ENCODE data around the gene ZNF217. TPM values are rescaled to one million over a fixed set of nuclear protein-coding genes. Genes with fewer than 3 reads are reported as not detected.
A peak's percentile ranks its signal among the peaks of the same experiment; 100 is the strongest.
"Not testable (repeated sequence)": the region's sequence is repeated elsewhere in the genome, so short reads cannot be mapped to it uniquely, and the experiment has no call there.

ZNF217 gene
- total RNA-seq, 5 donors from 2014 or later (not counting 1 experiment from before 2014, with no cell fraction given), result 57.6 to 92.4 (median 87.5) TPM

GRCh38 chr20:53628076-53628475 lies 34.4 kb upstream of the ZNF217 start:
- POLR2A ChIA-PET, result no interaction called here
- Mint-ChIP-seq H3K27me3 (no peaks in the 10 kb centered on the region), H3K4me3 (no peak overlapping the region), H3K27ac (peak overlapping the region in 1 of 2 donors; percentile 75), H3K9me3 (no peaks in the 10 kb centered on the region), H3K36me3 (no peaks in the 10 kb centered on the region), H3K4me1 (peaks cover 18 to 21% (median 19%) of the 10 kb centered on the region in 3 donors)
- Histone ChIP-seq H3K27me3 (replicated peaks in 1 of 2; ENCODE audit: control insufficient read depth in 2 of 2, extremely low read depth in 1 of 2, insufficient read depth in 2 of 2, low read length in 1 of 2) (no peaks in the 10 kb centered on the region), H3K36me3 (ENCODE audit: control insufficient read depth in 2 of 2, extremely low read depth in 1 of 2, insufficient read depth in 1 of 2, low read length in 1 of 2) (no peaks in the 10 kb centered on the region), H3K4me3 (ENCODE audit: control insufficient read depth in 1 of 2, extremely low read depth in 1 of 2, low read length in 1 of 2) (no peak overlapping the region), H3K9me3 (no peaks in the 10 kb centered on the region), H3K27ac (ENCODE audit: low read length) (no peak overlapping the region), H3K4me1 (ENCODE audit: control insufficient read depth in 1 of 2, extremely low read depth in 1 of 2, insufficient read depth in 2 of 2, low read length in 2 of 2) (peaks cover 8 to 9% of the 10 kb centered on the region in 2 experiments)
- ATAC-seq (replicated peaks in 1 of 4) (no peak), DNase-seq (no peak)
- WGBS (ENCODE audit: insufficient coverage), result 100% methylated on average over 3 of the region's 6 CpGs
- CTCF ChIA-PET, result no interaction called here

- H3K4me3 Mint-ChIP-seq, result not testable (repeated sequence)
- CTCF ChIA-PET, result interaction anchor here (0.6 to 0.7 kb wide), 3 partner anchors 82 to 285 kb away, joined by 4 read pairs; no protein-coding TSS in a partner anchor
Observed at GRCh38 chr20:53627001-53627400, 33.4 kb upstream of the ZNF217 start.

GRCh38 chr20:53626584-53626983 lies 32.9 kb upstream of the ZNF217 start:
- ATAC-seq (replicated peaks in 1 of 4) (no peak), DNase-seq (no peak)
- Histone ChIP-seq H3K36me3 (ENCODE audit: control insufficient read depth in 2 of 2, extremely low read depth in 1 of 2, insufficient read depth in 1 of 2, low read length in 1 of 2) (no peaks in the 10 kb centered on the region), H3K9me3 (no peaks in the 10 kb centered on the region), H3K4me1 (ENCODE audit: control insufficient read depth in 1 of 2, extremely low read depth in 1 of 2, insufficient read depth in 2 of 2, low read length in 2 of 2) (peaks cover 21 to 23% of the 10 kb centered on the region in 2 experiments), H3K4me3 (ENCODE audit: control insufficient read depth in 1 of 2, extremely low read depth in 1 of 2, low read length in 1 of 2) (no peak overlapping the region), H3K27ac (ENCODE audit: low read length) (no peak overlapping the region), H3K27me3 (replicated peaks in 1 of 2; ENCODE audit: control insufficient read depth in 2 of 2, extremely low read depth in 1 of 2, insufficient read depth in 2 of 2, low read length in 1 of 2) (no peaks in the 10 kb centered on the region)
- Mint-ChIP-seq H3K9me3 (no peaks in the 10 kb centered on the region), H3K27ac (no peak overlapping the region), H3K4me1 (peaks cover 33 to 36% (median 34%) of the 10 kb centered on the region in 3 donors), H3K27me3 (no peaks in the 10 kb centered on the region), H3K4me3 (no peak overlapping the region), H3K36me3 (no peaks in the 10 kb centered on the region)
- no CpG with 5 or more reads among the region's 2 CpGs for WGBS (ENCODE audit: insufficient coverage)
- ChIA-PET POLR2A (interaction anchor here in 1 of 2 donors (0.5 kb wide), 1 partner anchor 17 kb away, joined by 5 read pairs; no protein-coding TSS in a partner anchor), CTCF (interaction anchor here in 1 of 2 donors (0.6 kb wide), 1 partner anchor 82 kb away, joined by 4 read pairs; no protein-coding TSS in a partner anchor)

More at GRCh38 chr20:53627001-53627400, 33.4 kb upstream of the ZNF217 start:
- peaks cover 29 to 31% (median 30%) of the 10 kb centered on the region in 3 donors for H3K4me1 Mint-ChIP-seq
- H3K36me3 ChIP-seq (ENCODE audit: control insufficient read depth in 2 of 2, extremely low read depth in 1 of 2, insufficient read depth in 1 of 2, low read length in 1 of 2); H3K27me3 Mint-ChIP-seq; H3K9me3 ChIP-seq; H3K27me3 ChIP-seq (replicated peaks in 1 of 2; ENCODE audit: control insufficient read depth in 2 of 2, extremely low read depth in 1 of 2, insufficient read depth in 2 of 2, low read length in 1 of 2); H3K36me3 Mint-ChIP-seq; POLR2A ChIA-PET; DNase-seq; ATAC-seq (replicated peaks in 1 of 4); H3K27ac Mint-ChIP-seq; H3K27ac ChIP-seq (ENCODE audit: low read length); H3K4me3 ChIP-seq (ENCODE audit: control insufficient read depth in 1 of 2, extremely low read depth in 1 of 2, low read length in 1 of 2); H3K9me3 Mint-ChIP-seq: not testable (repeated sequence)
- peaks cover 17 to 19% of the 10 kb centered on the region in 2 experiments for H3K4me1 ChIP-seq (ENCODE audit: control insufficient read depth in 1 of 2, extremely low read depth in 1 of 2, insufficient read depth in 2 of 2, low read length in 2 of 2)
- no CpG with 5 or more reads among the region's 10 CpGs for WGBS (ENCODE audit: insufficient coverage)

DNA sequence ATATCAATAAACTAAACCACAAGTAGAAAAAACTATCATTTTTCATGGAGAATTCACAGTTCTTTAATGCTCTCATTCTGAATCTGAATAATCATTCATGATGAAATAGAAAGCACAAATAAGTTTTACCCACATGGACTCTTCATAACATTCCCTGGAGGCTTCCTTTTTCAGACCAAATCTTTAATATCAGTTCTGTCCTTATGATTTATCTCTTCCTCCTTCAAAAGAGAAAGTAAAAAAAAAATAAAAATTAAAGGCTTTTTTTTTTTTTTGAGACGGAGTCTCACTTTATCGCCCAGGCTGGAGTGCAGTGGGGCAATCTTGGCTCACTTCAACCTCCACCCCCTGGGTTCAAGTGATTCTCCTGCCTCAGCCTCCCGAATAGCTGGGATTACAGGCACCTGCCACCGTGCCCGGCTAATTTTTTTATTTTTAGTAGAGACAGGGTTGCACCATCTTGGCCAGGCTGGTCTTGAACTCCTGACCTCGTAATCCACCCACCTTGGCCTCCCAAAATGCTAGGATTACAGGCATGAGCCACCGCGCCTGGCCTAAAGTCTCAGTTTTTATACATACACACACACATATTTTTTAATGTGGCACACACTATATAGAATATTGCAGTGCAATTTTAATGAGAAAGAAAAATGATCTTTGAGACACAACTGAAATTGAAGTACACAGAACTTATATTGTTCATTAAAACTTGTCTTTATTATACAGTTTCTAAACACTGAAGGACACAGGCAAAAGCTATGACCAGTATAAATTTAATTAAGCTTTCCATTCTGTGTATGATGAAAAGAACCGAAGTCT lies 31.9 kb upstream of the ZNF217 start:
- Histone ChIP-seq H3K27me3 (replicated peaks in 1 of 2; ENCODE audit: control insufficient read depth in 2 of 2, extremely low read depth in 1 of 2, insufficient read depth in 2 of 2, low read length in 1 of 2) (no peaks in the 10 kb centered on the region), H3K9me3 (no peaks in the 10 kb centered on the region), H3K4me3 (ENCODE audit: control insufficient read depth in 1 of 2, extremely low read depth in 1 of 2, low read length in 1 of 2) (no peak overlapping the region), H3K4me1 (ENCODE audit: control insufficient read depth in 1 of 2, extremely low read depth in 1 of 2, insufficient read depth in 2 of 2, low read length in 2 of 2) (peaks cover 30 to 32% of the 10 kb centered on the region in 2 experiments), H3K36me3 (ENCODE audit: control insufficient read depth in 2 of 2, extremely low read depth in 1 of 2, insufficient read depth in 1 of 2, low read length in 1 of 2) (no peaks in the 10 kb centered on the region), H3K27ac (ENCODE audit: low read length) (no peak overlapping the region)
- Mint-ChIP-seq H3K4me1 (peaks cover 40 to 43% (median 42%) of the 10 kb centered on the region in 3 donors), H3K4me3 (no peak overlapping the region), H3K36me3 (no peaks in the 10 kb centered on the region), H3K27me3 (no peaks in the 10 kb centered on the region), H3K27ac (peak overlapping the region in 1 of 2 donors; percentile 52), H3K9me3 (no peaks in the 10 kb centered on the region)
- ChIA-PET CTCF (interaction anchor here in 1 of 2 donors (0.7 to 0.9 kb wide), 2 partner anchors 14 to 15 kb away, joined by 3 to 5 read pairs; no protein-coding TSS in a partner anchor), POLR2A (interaction anchor here in 1 of 2 donors (0.5 kb wide), 1 partner anchor 16 kb away, joined by 5 read pairs; no protein-coding TSS in a partner anchor)
- no peak for ATAC-seq (replicated peaks in 1 of 4)
- no CpG with 5 or more reads among the region's 9 CpGs for WGBS (ENCODE audit: insufficient coverage)
- no peak for DNase-seq

- H3K27ac Mint-ChIP-seq; ATAC-seq (replicated peaks in 1 of 4); H3K36me3 ChIP-seq (ENCODE audit: control insufficient read depth in 2 of 2, extremely low read depth in 1 of 2, insufficient read depth in 1 of 2, low read length in 1 of 2); H3K9me3 Mint-ChIP-seq; H3K4me3 Mint-ChIP-seq; H3K27ac ChIP-seq (ENCODE audit: low read length); H3K27me3 Mint-ChIP-seq; H3K27me3 ChIP-seq (replicated peaks in 1 of 2; ENCODE audit: control insufficient read depth in 2 of 2, extremely low read depth in 1 of 2, insufficient read depth in 2 of 2, low read length in 1 of 2); POLR2A ChIA-PET; H3K4me3 ChIP-seq (ENCODE audit: control insufficient read depth in 1 of 2, extremely low read depth in 1 of 2, low read length in 1 of 2); H3K36me3 Mint-ChIP-seq; H3K9me3 ChIP-seq; DNase-seq: not testable (repeated sequence)
- H3K4me1 ChIP-seq (ENCODE audit: control insufficient read depth in 1 of 2, extremely low read depth in 1 of 2, insufficient read depth in 2 of 2, low read length in 2 of 2), result peaks cover 30 to 37% of the 10 kb centered on the region in 2 experiments
- peaks cover 40 to 43% (median 42%) of the 10 kb centered on the region in 3 donors for H3K4me1 Mint-ChIP-seq
- WGBS (ENCODE audit: insufficient coverage), result no CpG with 5 or more reads among the region's 7 CpGs
- CTCF ChIA-PET, result interaction anchor here in 1 of 2 donors (0.9 kb wide), 1 partner anchor 15 kb away, joined by 3 read pairs; no protein-coding TSS in a partner anchor
Observed at GRCh38 chr20:53624927-53625250, 31.2 kb upstream of the ZNF217 start.

DNA sequence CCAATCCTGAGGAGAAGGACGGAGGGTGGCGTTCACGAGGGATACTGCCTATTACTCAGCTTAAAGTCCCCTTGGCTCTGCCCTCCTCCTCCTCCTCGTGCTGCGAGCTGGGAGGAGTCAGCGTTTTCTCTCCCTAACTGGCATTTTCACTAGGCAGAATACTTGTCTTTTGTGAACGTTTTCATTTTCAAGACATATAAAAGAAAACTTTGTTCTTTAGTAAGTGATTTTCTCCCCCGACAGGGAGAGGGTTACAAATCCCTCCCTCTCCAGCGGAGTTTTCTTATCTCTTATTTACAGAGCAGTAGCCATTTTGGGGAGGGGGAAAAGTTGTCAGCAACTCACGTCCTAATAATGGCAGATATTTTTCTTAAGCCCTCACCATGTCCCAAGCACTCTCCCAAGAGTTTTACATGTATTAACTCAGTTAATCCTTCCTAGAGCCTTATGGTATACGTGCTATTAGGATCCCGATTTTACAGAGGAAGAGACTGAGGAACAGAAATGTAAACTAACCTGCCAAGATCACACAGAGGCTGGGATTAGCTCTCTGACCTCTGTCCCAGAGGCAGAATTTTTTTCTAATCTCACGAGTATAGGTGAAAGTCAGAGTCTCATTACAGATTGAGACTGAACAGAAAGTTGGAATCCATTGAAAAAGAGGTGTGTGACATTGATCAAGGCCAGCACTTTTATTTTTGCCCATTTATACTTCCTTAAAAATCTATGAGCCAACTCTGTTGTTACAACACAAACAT lies 30.0 kb upstream of the ZNF217 start:
- H3K27ac ChIP-seq (ENCODE audit: low read length), result peak overlapping the region; percentile 53
- Mint-ChIP-seq H3K4me1 (peaks cover 40 to 48% (median 42%) of the 10 kb centered on the region in 3 donors), H3K27me3 (no peaks in the 10 kb centered on the region), H3K27ac (peak overlapping the region; percentile 93 to 96), H3K4me3 (peak overlapping the region; percentile 75 to 82 (median 79)), H3K9me3 (no peaks in the 10 kb centered on the region), H3K36me3 (no peaks in the 10 kb centered on the region)
- ChIA-PET POLR2A (interaction anchor here (0.6 to 1.0 kb wide), 6 partner anchors 14 to 71 kb away, joined by 3 to 7 read pairs (median 4); no protein-coding TSS in a partner anchor), CTCF (interaction anchor here in 1 of 2 donors (0.6 to 0.9 kb wide), 5 partner anchors 8 to 341 kb away, joined by 3 to 5 read pairs (median 3); no protein-coding TSS in a partner anchor)
- no peaks in the 10 kb centered on the region for H3K36me3 ChIP-seq (ENCODE audit: control insufficient read depth in 2 of 2, extremely low read depth in 1 of 2, insufficient read depth in 1 of 2, low read length in 1 of 2)
- WGBS (ENCODE audit: insufficient coverage), result no CpG with 5 or more reads among the region's 13 CpGs
- H3K9me3 ChIP-seq, result no peaks in the 10 kb centered on the region
- H3K4me3 ChIP-seq (ENCODE audit: control insufficient read depth in 1 of 2, extremely low read depth in 1 of 2, low read length in 1 of 2), result peak overlapping the region; percentile 28 to 39
- DNase-seq (peak in 7 of 35 experiments; percentile 16 to 63 (median 20)), ATAC-seq (replicated peaks in 1 of 4) (peak; percentile 73 to 80 (median 78))
- H3K4me1 ChIP-seq (ENCODE audit: control insufficient read depth in 1 of 2, extremely low read depth in 1 of 2, insufficient read depth in 2 of 2, low read length in 2 of 2), result peaks cover 30 to 37% of the 10 kb centered on the region in 2 experiments
- H3K27me3 ChIP-seq (replicated peaks in 1 of 2; ENCODE audit: control insufficient read depth in 2 of 2, extremely low read depth in 1 of 2, insufficient read depth in 2 of 2, low read length in 1 of 2), result no peaks in the 10 kb centered on the region
